ENCODE measurements around the gene ALKBH1. TPM values are rescaled to one million over a fixed set of nuclear protein-coding genes. Genes with fewer than 3 reads are reported as not detected.
A peak's percentile ranks its signal among the peaks of the same experiment; 100 is the strongest.
"Not testable (repeated sequence)": the region's sequence is repeated elsewhere in the genome, so short reads cannot be mapped to it uniquely, and the experiment has no call there.

ALKBH1 gene
- total RNA-seq, 2 experiments from 2014 or later, result 13.5 to 14.5 TPM

DNA sequence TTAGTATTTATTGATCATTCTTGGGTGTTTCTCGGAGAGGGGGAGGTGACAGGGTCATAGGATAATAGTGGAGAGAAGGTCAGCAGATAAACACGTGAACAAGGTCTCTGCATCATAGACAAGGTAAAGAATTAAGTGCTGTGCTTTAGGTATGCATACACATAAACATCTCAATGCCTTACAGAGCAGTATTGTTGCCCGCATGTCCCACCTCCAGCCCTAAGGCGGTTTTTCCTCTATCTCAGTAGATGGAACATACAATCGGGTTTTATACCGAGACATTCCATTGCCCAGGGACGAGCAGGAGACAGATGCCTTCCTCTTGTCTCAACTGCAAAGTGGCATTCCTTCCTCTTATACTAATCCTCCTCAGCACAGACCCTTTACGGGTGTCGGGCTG, 46.3 kb downstream of the ALKBH1 start:
- CTCF ChIA-PET; intact Hi-C loops (cut with micrococcal nuclease); DNase-seq; H3K27me3 Mint-ChIP-seq (ENCODE audit: low read depth); H3K4me1 Mint-ChIP-seq (ENCODE audit: low read depth); H3K9me3 Mint-ChIP-seq; H3K27ac Mint-ChIP-seq; H3K36me3 Mint-ChIP-seq (ENCODE audit: low read depth); H3K4me3 Mint-ChIP-seq: not testable (repeated sequence)

- CTCF ChIA-PET, result no interaction called here
- intact Hi-C loops (cut with micrococcal nuclease), result no loop called here
- no peaks in the 10 kb centered on the region for H3K27me3 Mint-ChIP-seq (ENCODE audit: low read depth)
- H3K4me1 Mint-ChIP-seq (ENCODE audit: low read depth), result no peaks in the 10 kb centered on the region
- DNase-seq, result no peak
- H3K4me3 Mint-ChIP-seq, result no peak overlapping the region
- H3K27ac Mint-ChIP-seq, result no peak overlapping the region
- H3K36me3 Mint-ChIP-seq (ENCODE audit: low read depth), result no peaks in the 10 kb centered on the region
- no peaks in the 10 kb centered on the region for H3K9me3 Mint-ChIP-seq
Observed at GRCh38 chr14:77660754-77661153, 47.1 kb downstream of the ALKBH1 start.

- Mint-ChIP-seq H3K9me3 (no peaks in the 10 kb centered on the region), H3K27me3 (ENCODE audit: low read depth) (no peaks in the 10 kb centered on the region), H3K4me3 (no peak overlapping the region), H3K27ac (no peak overlapping the region), H3K36me3 (ENCODE audit: low read depth) (no peaks in the 10 kb centered on the region), H3K4me1 (ENCODE audit: low read depth) (no peaks in the 10 kb centered on the region)
- CTCF ChIA-PET, result interaction anchor here (0.6 kb wide), 1 partner anchor 162 kb away, joined by 3 read pairs; no protein-coding TSS in a partner anchor
- DNase-seq, result no peak
- intact Hi-C loops (cut with micrococcal nuclease), result loop anchor here (5.0 kb wide), 1 partner anchor 907 kb away; no protein-coding TSS in a partner anchor
Observed at GRCh38 chr14:77659831-77660230, 48.0 kb downstream of the ALKBH1 start.

GRCh38 chr14:77657280-77657679, 50.5 kb downstream of the ALKBH1 start:
- no peaks in the 10 kb centered on the region for H3K27me3 Mint-ChIP-seq (ENCODE audit: low read depth)
- no peaks in the 10 kb centered on the region for H3K4me1 Mint-ChIP-seq (ENCODE audit: low read depth)
- H3K36me3 Mint-ChIP-seq (ENCODE audit: low read depth), result no peaks in the 10 kb centered on the region
- no peaks in the 10 kb centered on the region for H3K9me3 Mint-ChIP-seq
- no peak overlapping the region for H3K4me3 Mint-ChIP-seq
- DNase-seq, result no peak
- CTCF ChIA-PET, result interaction anchor here (0.7 kb wide), 1 partner anchor 27 kb away, joined by 3 read pairs; no protein-coding TSS in a partner anchor
- H3K27ac Mint-ChIP-seq, result no peak overlapping the region
- intact Hi-C loops (cut with micrococcal nuclease), result loop anchor here (5.0 kb wide), 1 partner anchor 910 kb away; no protein-coding TSS in a partner anchor

DNA sequence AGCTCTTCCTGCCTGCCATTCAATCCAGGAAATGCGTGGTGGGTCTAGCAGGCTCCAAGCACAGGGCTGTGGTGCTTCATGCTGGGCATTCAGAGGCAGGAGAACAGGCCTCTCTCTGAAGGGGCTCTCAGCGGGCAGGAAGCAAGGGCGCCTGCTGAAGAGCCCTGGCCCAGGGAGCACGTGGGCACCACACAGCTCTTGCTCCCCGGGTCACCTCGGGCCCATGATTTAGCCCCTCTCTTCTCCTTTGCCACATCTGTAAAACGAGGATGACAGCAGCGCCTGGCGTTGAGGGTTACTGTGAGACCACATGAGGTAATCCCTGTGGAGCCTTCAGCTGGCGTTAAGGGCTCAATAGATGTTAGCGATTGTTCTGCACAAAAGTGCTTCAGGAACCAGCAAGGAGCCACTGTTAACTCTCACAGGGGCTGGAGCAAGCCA, 53.8 kb downstream of the ALKBH1 start:
- H3K9me3 Mint-ChIP-seq, result no peaks in the 10 kb centered on the region
- CTCF ChIA-PET, result interaction anchor here (1.2 kb wide), 1 partner anchor 55 kb away, joined by 3 read pairs; no protein-coding TSS in a partner anchor
- intact Hi-C loops (cut with micrococcal nuclease), result no loop called here
- H3K4me1 Mint-ChIP-seq (ENCODE audit: low read depth), result no peaks in the 10 kb centered on the region
- H3K27ac Mint-ChIP-seq, result no peak overlapping the region
- no peaks in the 10 kb centered on the region for H3K27me3 Mint-ChIP-seq (ENCODE audit: low read depth)
- no peak overlapping the region for H3K4me3 Mint-ChIP-seq
- no peaks in the 10 kb centered on the region for H3K36me3 Mint-ChIP-seq (ENCODE audit: low read depth)
- DNase-seq, result no peak

DNA sequence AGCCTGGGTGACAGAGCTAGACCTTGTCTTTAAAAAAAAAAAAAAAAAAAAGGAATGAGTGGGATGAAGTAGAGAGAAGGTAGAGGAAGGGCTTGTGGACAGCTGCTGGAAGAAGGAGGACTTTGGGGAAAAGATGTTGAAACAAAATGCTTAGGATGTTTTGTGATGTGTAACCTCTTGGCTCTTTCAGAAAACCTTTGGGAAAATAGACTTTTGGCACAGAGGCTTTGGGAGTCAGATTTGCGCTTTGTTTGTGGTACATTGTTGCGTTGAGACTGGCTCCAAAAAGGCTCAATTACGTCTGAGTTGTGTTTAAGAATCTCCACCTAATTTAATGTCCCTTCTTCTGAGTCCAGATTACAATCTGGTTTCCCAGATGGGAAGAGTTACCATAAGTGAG, 58.5 kb downstream of the ALKBH1 start:
- no peak for DNase-seq
- intact Hi-C loops (cut with micrococcal nuclease), result no loop called here
- Mint-ChIP-seq H3K27ac (no peak overlapping the region), H3K9me3 (peaks cover 1% of the 10 kb centered on the region), H3K4me3 (no peak overlapping the region), H3K4me1 (ENCODE audit: low read depth) (no peaks in the 10 kb centered on the region), H3K27me3 (ENCODE audit: low read depth) (no peaks in the 10 kb centered on the region), H3K36me3 (ENCODE audit: low read depth) (no peaks in the 10 kb centered on the region)
- CTCF ChIA-PET, result no interaction called here

DNA sequence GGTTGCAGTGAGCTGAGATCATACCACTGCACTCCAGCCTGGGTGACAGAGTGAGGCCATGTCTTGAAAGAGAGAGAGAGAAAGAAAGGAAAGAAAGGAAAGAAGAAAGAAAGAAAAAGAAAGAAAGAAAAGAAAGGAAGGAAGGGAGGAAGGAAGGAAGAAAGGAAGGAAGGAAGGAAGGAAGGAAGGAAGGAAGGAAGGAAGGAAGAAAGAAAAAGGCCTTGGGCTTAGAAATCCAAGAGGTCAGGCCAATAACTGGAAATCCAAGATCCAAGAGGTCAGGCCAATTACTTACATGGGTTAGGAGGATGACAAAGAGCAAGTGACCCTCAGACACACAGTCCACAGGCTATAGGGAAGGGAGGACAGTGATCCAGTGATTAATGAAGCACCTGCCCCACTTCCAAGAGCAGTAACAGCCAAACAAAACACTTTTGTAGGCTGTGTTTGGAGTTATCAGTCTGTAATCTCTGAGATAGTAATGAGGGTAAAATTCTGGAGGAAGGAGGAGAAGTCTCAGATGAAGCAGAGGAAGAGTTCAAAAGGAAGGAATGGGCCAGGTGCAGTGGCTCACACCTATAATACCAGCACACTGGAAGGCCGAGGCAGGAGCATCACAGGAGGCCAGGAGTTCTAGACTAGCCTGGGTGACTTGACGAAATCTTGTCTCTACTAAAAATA, 59.2 kb downstream of the ALKBH1 start:
- no peaks in the 10 kb centered on the region for H3K27me3 Mint-ChIP-seq (ENCODE audit: low read depth)
- no peaks in the 10 kb centered on the region for H3K36me3 Mint-ChIP-seq (ENCODE audit: low read depth)
- intact Hi-C loops (cut with micrococcal nuclease), result no loop called here
- DNase-seq, result no peak
- no peak overlapping the region for H3K4me3 Mint-ChIP-seq
- H3K4me1 Mint-ChIP-seq (ENCODE audit: low read depth), result no peaks in the 10 kb centered on the region
- peak overlapping the region; percentile 25 for H3K27ac Mint-ChIP-seq
- CTCF ChIA-PET, result no interaction called here
- peaks cover 1% of the 10 kb centered on the region for H3K9me3 Mint-ChIP-seq

GRCh38 chr14:77647853-77648252, 60.0 kb downstream of the ALKBH1 start:
- intact Hi-C loops (cut with micrococcal nuclease), result no loop called here
- CTCF ChIA-PET, result no interaction called here

DNA sequence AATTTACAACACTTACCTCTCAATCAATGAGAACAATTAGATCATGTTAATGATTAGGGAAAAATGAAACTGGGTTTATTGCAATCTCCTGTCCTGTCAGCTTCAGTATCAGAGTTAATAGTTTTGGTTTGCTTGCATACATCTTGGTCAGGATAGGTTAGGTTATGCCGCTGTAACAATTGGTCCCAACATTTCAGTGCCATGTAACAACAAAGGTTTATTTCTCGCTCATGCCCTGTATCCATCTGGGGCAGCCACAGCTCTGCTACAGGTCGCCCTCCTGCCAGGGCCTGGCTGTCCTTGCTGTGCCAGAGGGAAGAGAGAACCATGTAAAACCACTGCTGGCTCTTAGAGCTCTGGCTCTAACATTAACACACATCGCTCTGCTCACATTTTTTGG, 60.9 kb downstream of the ALKBH1 start:
- no peak overlapping the region for H3K27ac Mint-ChIP-seq
- H3K36me3 Mint-ChIP-seq (ENCODE audit: low read depth), result no peaks in the 10 kb centered on the region
- no peaks in the 10 kb centered on the region for H3K27me3 Mint-ChIP-seq (ENCODE audit: low read depth)
- no peak overlapping the region for H3K4me3 Mint-ChIP-seq
- intact Hi-C loops (cut with micrococcal nuclease), result no loop called here
- peaks cover 1% of the 10 kb centered on the region for H3K9me3 Mint-ChIP-seq
- CTCF ChIA-PET, result no interaction called here
- H3K4me1 Mint-ChIP-seq (ENCODE audit: low read depth), result peaks cover 7% of the 10 kb centered on the region
- DNase-seq, result no peak

More at GRCh38 chr14:77647853-77648252, 60.0 kb downstream of the ALKBH1 start:
- no peak overlapping the region for H3K4me3 Mint-ChIP-seq
- peaks cover 1% of the 10 kb centered on the region for H3K9me3 Mint-ChIP-seq
- no peak overlapping the region for H3K27ac Mint-ChIP-seq
- H3K4me1 Mint-ChIP-seq (ENCODE audit: low read depth), result no peaks in the 10 kb centered on the region
- DNase-seq, result no peak
- H3K27me3 Mint-ChIP-seq (ENCODE audit: low read depth), result no peaks in the 10 kb centered on the region
- H3K36me3 Mint-ChIP-seq (ENCODE audit: low read depth), result no peaks in the 10 kb centered on the region

DNA sequence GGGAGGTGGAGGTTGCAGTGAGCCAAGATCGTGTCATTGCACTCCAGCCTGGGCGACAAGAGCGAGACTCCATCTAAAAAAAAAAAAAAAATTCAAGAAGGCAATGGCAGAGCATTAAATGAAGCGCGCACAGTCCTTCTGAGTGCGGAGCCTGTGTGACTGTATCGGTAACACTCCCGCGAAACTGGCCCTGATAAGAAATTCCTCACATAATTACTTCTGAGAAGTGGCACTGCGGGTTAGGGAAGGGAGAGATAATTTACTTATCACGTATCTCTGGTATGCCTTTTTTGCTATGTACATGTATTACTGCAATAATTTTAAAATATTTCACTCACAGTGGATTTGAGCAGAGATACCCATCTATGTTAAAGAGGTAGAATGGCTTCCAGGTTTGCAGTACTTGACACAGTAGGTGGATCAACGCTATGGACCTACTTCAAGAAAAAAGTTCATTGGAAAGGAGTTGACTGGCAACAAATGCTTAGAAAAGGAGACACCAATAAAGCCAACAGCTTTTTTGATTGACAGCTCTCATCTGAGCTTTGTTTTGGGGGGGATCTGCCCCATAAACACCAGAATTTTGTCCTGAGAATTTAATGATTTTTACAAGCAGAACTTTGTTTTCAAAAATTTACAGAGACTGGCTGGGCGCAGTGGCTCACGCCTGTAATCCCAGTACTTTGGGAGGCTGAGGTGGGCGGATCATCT, 62.1 kb downstream of the ALKBH1 start:
- Mint-ChIP-seq H3K27me3 (ENCODE audit: low read depth) (no peaks in the 10 kb centered on the region), H3K4me3 (no peak overlapping the region), H3K4me1 (ENCODE audit: low read depth) (peaks cover 17% of the 10 kb centered on the region), H3K27ac (no peak overlapping the region), H3K9me3 (peaks cover 1% of the 10 kb centered on the region), H3K36me3 (ENCODE audit: low read depth) (no peaks in the 10 kb centered on the region)
- CTCF ChIA-PET, result no interaction called here
- intact Hi-C loops (cut with micrococcal nuclease), result no loop called here
- DNase-seq, result no peak

DNA sequence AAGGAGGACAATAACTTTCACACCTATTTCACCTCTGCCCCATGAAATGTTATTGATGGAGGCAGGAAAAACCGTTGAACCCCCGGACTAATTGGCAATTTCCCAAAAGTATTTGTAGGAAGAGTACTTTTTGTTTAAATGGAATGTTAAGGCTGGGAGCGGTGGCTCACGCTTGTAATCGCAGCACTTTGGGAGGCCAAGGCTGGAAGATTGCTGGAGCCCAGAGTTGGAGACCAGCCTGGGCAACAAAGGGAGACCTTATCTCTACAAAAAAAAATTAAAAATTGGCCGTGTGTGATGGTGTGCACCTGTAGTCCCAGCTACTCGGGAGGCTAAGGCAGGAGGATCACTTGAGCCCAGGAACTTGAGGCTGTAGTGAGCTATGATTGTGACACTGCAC, 65.4 kb downstream of the ALKBH1 start:
- Mint-ChIP-seq H3K9me3 (peaks cover 5% of the 10 kb centered on the region), H3K27me3 (ENCODE audit: low read depth) (no peaks in the 10 kb centered on the region), H3K36me3 (ENCODE audit: low read depth) (no peaks in the 10 kb centered on the region), H3K27ac (peak overlapping the region; percentile 84), H3K4me1 (ENCODE audit: low read depth) (peaks cover 17% of the 10 kb centered on the region), H3K4me3 (peak overlapping the region; percentile 84)
- intact Hi-C loops (cut with micrococcal nuclease), result loop anchor here (1.0 to 2.0 kb wide), 6 partner anchors 26 to 322 kb away; partner anchors contain the start of genes ADCK1, GSTZ1, POMT2 and SPTLC2
- DNase-seq, result no peak
- CTCF ChIA-PET, result interaction anchor here (0.6 to 0.7 kb wide), 2 partner anchors 64 to 211 kb away, joined by 3 read pairs; no protein-coding TSS in a partner anchor

- Mint-ChIP-seq H3K27me3 (ENCODE audit: low read depth) (no peaks in the 10 kb centered on the region), H3K9me3 (peaks cover 5% of the 10 kb centered on the region), H3K4me3 (peak overlapping the region; percentile 84), H3K36me3 (ENCODE audit: low read depth) (no peaks in the 10 kb centered on the region), H3K27ac (peak overlapping the region; percentile 84), H3K4me1 (ENCODE audit: low read depth) (peaks cover 17% of the 10 kb centered on the region)
- intact Hi-C loops (cut with micrococcal nuclease), result loop anchor here (1.0 to 2.0 kb wide), 6 partner anchors 25 to 321 kb away; partner anchors contain the start of genes ADCK1, GSTZ1, POMT2 and SPTLC2
- CTCF ChIA-PET, result interaction anchor here (0.6 to 0.7 kb wide), 2 partner anchors 65 to 212 kb away, joined by 3 read pairs; no protein-coding TSS in a partner anchor
- DNase-seq, result peak; percentile 79
Observed at GRCh38 chr14:77641534-77642341, 66.1 kb downstream of the ALKBH1 start.
